Mesenchymal stem cell (in vitro differentiated cells and primary cell): ENCODE results near the gene NLRP2B.

Source experiments
- DNase-seq: peaks from one replicate; pipeline ENCODE4 v3.0.0-alpha.2; 2013
- H2AFZ ChIP-seq: one replicate; pipeline ENCODE4 v1.6.1; 2013; ENCODE audit warnings: low read depth, mild to moderate bottlenecking, control low read depth, inconsistent platforms, low read length, moderate library complexity
- H2AK5ac ChIP-seq: 2 replicates; pipeline ENCODE4 v1.6.1; 2013; ENCODE audit warnings: low read length, moderate library complexity, mild to moderate bottlenecking, inconsistent platforms; ENCODE audit not compliant: severe bottlenecking
- H2BK120ac ChIP-seq: one replicate; pipeline ENCODE4 v1.6.1; 2013; ENCODE audit warnings: low read depth, mild to moderate bottlenecking, inconsistent platforms, low read length, moderate library complexity
- H2BK12ac ChIP-seq, 2 experiments: one replicate each; pipeline ENCODE4 v1.6.1; 2013; ENCODE audit warnings: inconsistent platforms in 2 of 2, low read length in 2 of 2, mild to moderate bottlenecking in 2 of 2, moderate library complexity in 2 of 2, control low read depth in 1 of 2
- H2BK15ac ChIP-seq: one replicate; pipeline ENCODE4 v1.6.1; 2013; ENCODE audit warnings: mild to moderate bottlenecking, low read depth, inconsistent platforms; ENCODE audit not compliant: poor library complexity, severe bottlenecking
- H2BK5ac ChIP-seq: 2 replicates; pipeline ENCODE4 v1.6.1; 2013; ENCODE audit warnings: low read depth, mild to moderate bottlenecking, low read length, control low read depth, inconsistent platforms; ENCODE audit not compliant: poor library complexity, severe bottlenecking
- H3K14ac ChIP-seq, 2 experiments: one replicate each; pipeline ENCODE4 v1.6.1; 2013; ENCODE audit warnings: inconsistent platforms in 2 of 2, low read length in 2 of 2, control low read depth in 1 of 2, mild to moderate bottlenecking in 1 of 2, moderate library complexity in 1 of 2
- H3K18ac ChIP-seq, 2 experiments: one replicate each; pipeline ENCODE4 v1.6.1; 2013; ENCODE audit warnings: inconsistent platforms in 2 of 2, low read length in 2 of 2, control low read depth in 1 of 2, low read depth in 1 of 2, mild to moderate bottlenecking in 1 of 2
- H3K23ac ChIP-seq, 2 experiments: one replicate each; pipeline ENCODE4 v1.6.1; 2013; ENCODE audit warnings: inconsistent platforms in 2 of 2, low read length in 2 of 2, mild to moderate bottlenecking in 2 of 2, moderate library complexity in 2 of 2, control low read depth in 1 of 2
- H3K27ac ChIP-seq: 2 replicates; pipeline ENCODE4 v1.5.1; 2013; ENCODE audit warnings: mild to moderate bottlenecking, moderate library complexity, low read length, control low read depth, inconsistent platforms; ENCODE audit not compliant: poor library complexity, severe bottlenecking
- H3K27me3 ChIP-seq, 2 experiments: 2 replicates each; pipeline versions ENCODE4 v1.6.1 to v1.7.0; 2013; ENCODE audit warnings: low read length in 2 of 2, mild to moderate bottlenecking in 2 of 2, moderate library complexity in 2 of 2, control low read depth in 1 of 2, inconsistent platforms in 1 of 2; ENCODE audit not compliant: control insufficient read depth in 1 of 2, insufficient read depth in 1 of 2
- H3K36me3 ChIP-seq, 2 experiments: 2 replicates each; pipeline versions ENCODE4 v1.6.1 to v1.7.0; 2013; ENCODE audit warnings: low read length in 2 of 2, control low read depth in 1 of 2, inconsistent platforms in 1 of 2, low read depth in 1 of 2, mild to moderate bottlenecking in 1 of 2; ENCODE audit not compliant: insufficient read depth in 2 of 2, control insufficient read depth in 1 of 2
- H3K4ac ChIP-seq, 2 experiments: one replicate each; pipeline ENCODE4 v1.6.1; 2013; ENCODE audit warnings: inconsistent platforms in 2 of 2, low read length in 2 of 2, mild to moderate bottlenecking in 2 of 2, moderate library complexity in 2 of 2, control low read depth in 1 of 2, low read depth in 1 of 2
- H3K4me1 ChIP-seq: 2 replicates; pipeline ENCODE4 v1.6.1; 2013; ENCODE audit warnings: low read depth, low read length, control low read depth; ENCODE audit not compliant: control insufficient read depth, insufficient read depth
- H3K4me2 ChIP-seq: 2 replicates; pipeline ENCODE4 v1.6.1; 2013; ENCODE audit warnings: low read length, mild to moderate bottlenecking, inconsistent platforms; ENCODE audit not compliant: poor library complexity, severe bottlenecking
- H3K4me3 ChIP-seq, 2 experiments: 2 replicates each; pipeline versions ENCODE4 v1.5.1 to v1.7.0; 2013; ENCODE audit warnings: low read length in 2 of 2, mild to moderate bottlenecking in 2 of 2, control low read depth in 1 of 2, low read depth in 1 of 2; ENCODE audit not compliant: insufficient read depth in 1 of 2
- H3K79me1 ChIP-seq: replicated peaks from 2 replicates; pipeline ENCODE4 v1.6.1; 2013; ENCODE audit warnings: mild to moderate bottlenecking, control low read depth, low read length, inconsistent platforms; ENCODE audit not compliant: poor library complexity, severe bottlenecking
- H3K9ac ChIP-seq: 2 replicates; pipeline ENCODE4 v1.7.0; 2013; ENCODE audit warnings: mild to moderate bottlenecking, low read length, moderate library complexity
- H3K9me3 ChIP-seq: 2 replicates; pipeline ENCODE4 v1.7.0; 2013; ENCODE audit warnings: mild to moderate bottlenecking, low read length; ENCODE audit not compliant: control insufficient read depth
- H4K8ac ChIP-seq: one replicate; pipeline ENCODE4 v1.6.1; 2013; ENCODE audit warnings: inconsistent platforms, mild to moderate bottlenecking, low read length, moderate library complexity
- H4K91ac ChIP-seq: one replicate; pipeline ENCODE4 v1.6.1; 2013; ENCODE audit warnings: mild to moderate bottlenecking, low read length, inconsistent platforms
- WGBS: methylation state at CpG from one replicate; pipeline ENCODE4 v1.1.7; 2013; ENCODE audit warnings: mixed read lengths; 5-methylcytosine and 5-hydroxymethylcytosine counted together

NLRP2B gene

DNA sequence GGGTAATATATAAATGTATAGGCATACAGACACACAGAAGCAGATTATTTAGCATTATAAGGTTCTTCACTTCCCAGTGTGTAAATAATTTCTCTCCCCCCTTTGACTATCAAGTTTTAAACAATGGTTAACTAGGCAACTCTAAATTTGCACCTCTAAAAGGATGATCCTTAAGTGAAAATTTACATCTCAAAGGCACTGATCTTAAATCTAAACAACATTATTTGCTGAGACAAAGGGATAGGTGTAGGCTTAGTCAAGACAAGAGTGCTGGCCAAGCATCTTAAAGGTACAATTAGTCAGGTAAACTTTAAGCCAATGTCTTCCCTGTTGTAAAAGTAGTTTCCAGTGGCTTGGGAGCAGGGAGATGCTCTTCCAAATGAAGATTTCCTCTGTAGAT is 33.0 kb downstream of the NLRP2B start:
- Histone ChIP-seq H3K18ac (no peak overlapping the region), H4K8ac (no peak overlapping the region), H3K27ac (no peak overlapping the region), H3K27me3 (no peaks in the 10 kb centered on the region), H3K9ac (no peak overlapping the region), H3K79me1 (no peaks in the 10 kb centered on the region), H2BK12ac (no peak overlapping the region), H3K36me3 (no peaks in the 10 kb centered on the region), H3K14ac (no peak overlapping the region), H3K4me3 (no peak overlapping the region), H3K9me3 (no peaks in the 10 kb centered on the region), H3K4me1 (no peaks in the 10 kb centered on the region), H4K91ac (no peak overlapping the region), H2BK5ac (no peak overlapping the region), H2BK120ac (no peak overlapping the region), H3K23ac (no peak overlapping the region), H3K4me2 (no peak overlapping the region), H2BK15ac (no peak overlapping the region), H2AK5ac (no peak overlapping the region), H2AFZ (no peak overlapping the region), H3K4ac (no peak overlapping the region)
- no peak for DNase-seq

DNA sequence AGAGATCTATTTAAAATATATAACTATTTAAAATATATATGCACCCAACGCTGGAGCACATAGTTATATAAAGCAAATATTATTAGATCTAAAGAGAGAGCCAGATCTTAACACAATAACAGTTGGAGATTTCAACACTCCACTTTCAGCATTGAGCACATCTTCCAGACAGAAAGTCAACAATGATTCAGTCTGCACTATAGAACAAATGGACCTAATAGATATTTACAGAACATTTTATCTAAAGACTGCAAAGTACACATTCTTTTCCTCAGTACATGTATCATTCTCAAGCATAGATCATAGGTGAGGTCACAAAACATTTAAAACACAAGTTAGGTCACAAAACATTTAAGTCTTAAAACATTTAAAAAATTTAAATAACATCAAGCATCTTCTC is 36.4 kb downstream of the NLRP2B start:
- Histone ChIP-seq H3K4me3 (no peak overlapping the region), H3K4ac (no peak overlapping the region), H3K27ac (no peak overlapping the region), H3K79me1 (no peaks in the 10 kb centered on the region), H4K91ac (no peak overlapping the region), H3K36me3 (no peaks in the 10 kb centered on the region), H3K18ac (no peak overlapping the region), H2AK5ac (no peak overlapping the region), H3K23ac (no peak overlapping the region), H2BK5ac (no peak overlapping the region), H3K9ac (no peak overlapping the region), H4K8ac (no peak overlapping the region), H3K4me1 (no peaks in the 10 kb centered on the region), H3K14ac (no peak overlapping the region), H3K4me2 (no peak overlapping the region), H2BK15ac (no peak overlapping the region), H3K27me3 (no peaks in the 10 kb centered on the region), H2BK120ac (no peak overlapping the region), H3K9me3 (no peaks in the 10 kb centered on the region), H2BK12ac (no peak overlapping the region), H2AFZ (no peak overlapping the region)
- no CpG with 5 or more reads among the region's 1 CpG for WGBS
- DNase-seq: no peak

DNA sequence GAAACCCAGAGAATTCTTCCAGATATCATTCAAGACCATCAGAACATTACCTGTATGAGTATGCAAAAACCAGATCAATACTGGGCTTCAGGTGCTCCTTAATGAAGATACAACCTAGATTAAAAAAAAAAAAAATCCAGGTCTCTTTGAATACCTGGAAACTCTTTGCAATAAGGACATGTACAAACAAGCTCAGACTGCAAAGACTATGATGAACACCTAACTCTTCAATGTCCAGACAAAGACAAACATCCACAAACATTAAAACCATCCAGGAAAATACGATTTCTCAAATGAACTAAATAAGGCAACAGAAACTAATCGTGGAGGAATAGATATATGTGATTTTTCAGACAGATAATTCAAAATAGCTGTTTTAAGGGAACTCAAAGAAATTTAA is 38.7 kb downstream of the NLRP2B start:
- Histone ChIP-seq H3K27me3 (no peaks in the 10 kb centered on the region), H3K4me1 (no peaks in the 10 kb centered on the region), H3K14ac (no peak overlapping the region), H3K9ac (no peak overlapping the region), H2BK5ac (no peak overlapping the region), H2BK120ac (no peak overlapping the region), H3K18ac (no peak overlapping the region), H3K23ac (no peak overlapping the region), H4K91ac (no peak overlapping the region), H3K9me3 (no peaks in the 10 kb centered on the region), H3K4ac (no peak overlapping the region), H3K36me3 (no peaks in the 10 kb centered on the region), H2AK5ac (no peak overlapping the region), H3K4me3 (no peak overlapping the region), H3K4me2 (no peak overlapping the region), H4K8ac (no peak overlapping the region), H2BK12ac (no peak overlapping the region), H2AFZ (no peak overlapping the region), H3K79me1 (no peaks in the 10 kb centered on the region), H2BK15ac (no peak overlapping the region), H3K27ac (no peak overlapping the region)
- whole genome bisulfite sequencing: no CpG with 5 or more reads among the region's 2 CpGs
- DNase-seq: no peak

DNA sequence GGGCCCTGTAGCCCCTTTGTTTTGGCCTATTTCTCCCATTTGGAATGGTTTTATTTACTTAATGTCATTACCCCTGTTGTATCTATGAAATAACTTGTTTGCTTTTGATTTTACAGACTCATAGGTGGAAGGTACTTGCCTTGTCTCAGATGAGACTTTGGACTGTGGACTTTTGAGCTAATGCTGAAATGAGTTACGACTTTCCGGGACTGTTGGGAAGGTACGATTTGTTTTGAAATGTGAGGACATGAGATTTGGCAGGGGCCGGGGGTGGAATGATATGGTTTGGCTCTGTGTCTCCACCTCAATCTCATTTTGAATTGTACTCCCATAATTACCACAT is 39.4 kb downstream of the NLRP2B start:
- Histone ChIP-seq H2AFZ (no peak overlapping the region), H2BK120ac (no peak overlapping the region), H3K23ac (no peak overlapping the region), H3K27me3 (no peaks in the 10 kb centered on the region), H4K91ac (no peak overlapping the region), H3K79me1 (no peaks in the 10 kb centered on the region), H3K36me3 (no peaks in the 10 kb centered on the region), H3K4ac (no peak overlapping the region), H3K4me2 (no peak overlapping the region), H2BK5ac (no peak overlapping the region), H2BK12ac (no peak overlapping the region), H3K4me1 (no peaks in the 10 kb centered on the region), H2AK5ac (no peak overlapping the region), H3K4me3 (no peak overlapping the region), H2BK15ac (no peak overlapping the region), H3K27ac (no peak overlapping the region), H3K18ac (no peak overlapping the region), H4K8ac (no peak overlapping the region), H3K14ac (no peak overlapping the region), H3K9ac (no peak overlapping the region), H3K9me3 (no peaks in the 10 kb centered on the region)
- no peak for DNase-seq
- WGBS: no CpG with 5 or more reads among the region's 4 CpGs
